HG03103 (cell line): ENCODE data around the gene LCP1.

Experiments used
- ATAC-seq: cut with Tn5 transposase; IDR thresholded peaks from one replicate; pipeline ENCODE4 v1.9.1; 2021; ENCODE audit warnings: low read depth; ENCODE audit not compliant: unreplicated experiment

Gene LCP1

GRCh38 chr13:46103037-46103436 lies 78.9 kb downstream of the LCP1 start:
- no peak for ATAC-seq

- no peak for ATAC-seq
Measured at GRCh38 chr13:46102255-46102605, 79.7 kb downstream of the LCP1 start.

- no peak for ATAC-seq
Measured at GRCh38 chr13:46101484-46102254, 80.3 kb downstream of the LCP1 start.

GRCh38 chr13:46101002-46101401 lies 81.0 kb downstream of the LCP1 start:
- no peak for ATAC-seq

GRCh38 chr13:46100191-46100815 lies 81.7 kb downstream of the LCP1 start:
- peak; percentile 59 for ATAC-seq

- ATAC-seq = no peak
Measured at GRCh38 chr13:46097663-46098062, 84.3 kb downstream of the LCP1 start.

GRCh38 chr13:46097015-46097414 lies 85.0 kb downstream of the LCP1 start:
- ATAC-seq = no peak

GRCh38 chr13:46094478-46094877 lies 87.5 kb downstream of the LCP1 start:
- no peak for ATAC-seq

GRCh38 chr13:46088821-46089562 lies 93.0 kb downstream of the LCP1 start:
- ATAC-seq = no peak

- ATAC-seq = no peak
Measured at GRCh38 chr13:46087481-46087880, 94.5 kb downstream of the LCP1 start.

GRCh38 chr13:46086985-46087384 lies 95.0 kb downstream of the LCP1 start:
- no peak for ATAC-seq

- no peak for ATAC-seq
Measured at GRCh38 chr13:46086421-46086922, 95.5 kb downstream of the LCP1 start.

- no peak for ATAC-seq
Measured at GRCh38 chr13:46085737-46086136, 96.2 kb downstream of the LCP1 start.

GRCh38 chr13:46082324-46082723 lies 99.7 kb downstream of the LCP1 start:
- ATAC-seq = no peak

- ATAC-seq = no peak
Measured at GRCh38 chr13:46079770-46080169, 102.2 kb downstream of the LCP1 start.

GRCh38 chr13:46077265-46077664 lies 104.7 kb downstream of the LCP1 start:
- ATAC-seq = no peak

- no peak for ATAC-seq
Measured at GRCh38 chr13:46076827-46077226, 105.2 kb downstream of the LCP1 start.
